Ishikawa (cell line): ENCODE data around the gene SLC9A9.

Experiments used
- CEBPB ChIP-seq: IDR thresholded peaks from 2 replicates; pipeline ENCODE4 v1.6.1; 2012
- CREB1 ChIP-seq: IDR thresholded peaks from 2 replicates; pipeline ENCODE4 v1.6.1; 2012; ENCODE audit warnings: low read depth
- EGR1 ChIP-seq: IDR thresholded peaks from 2 replicates; pipeline ENCODE4 v1.6.1; 2012
- EP300 ChIP-seq: IDR thresholded peaks from 2 replicates; pipeline ENCODE4 v1.6.1; 2012; ENCODE audit warnings: borderline replicate concordance
- FOXM1 ChIP-seq: IDR thresholded peaks from 2 replicates; pipeline ENCODE4 v1.6.1; 2012; ENCODE audit warnings: low read depth, borderline replicate concordance
- MAX ChIP-seq: IDR thresholded peaks from 2 replicates; pipeline ENCODE4 v1.6.1; 2012
- NFIC ChIP-seq: IDR thresholded peaks from 2 replicates; pipeline ENCODE4 v1.6.1; 2012
- RAD21 ChIP-seq: IDR thresholded peaks from 2 replicates; pipeline ENCODE4 v1.6.1; 2012; ENCODE audit warnings: low read depth
- REST ChIP-seq: IDR thresholded peaks from 2 replicates; pipeline ENCODE4 v1.6.1; 2012; ENCODE audit warnings: low read depth, mild to moderate bottlenecking
- TAF1 ChIP-seq: IDR thresholded peaks from 2 replicates; pipeline ENCODE4 v1.6.1; 2012; ENCODE audit warnings: low read depth, mild to moderate bottlenecking
- TCF12 ChIP-seq: IDR thresholded peaks from 2 replicates; pipeline ENCODE4 v1.6.1; 2012; ENCODE audit warnings: low read depth
- TEAD4 ChIP-seq: IDR thresholded peaks from 2 replicates; pipeline ENCODE4 v1.6.1; 2012
- USF1 ChIP-seq: IDR thresholded peaks from 2 replicates; pipeline ENCODE4 v1.6.1; 2012
- YY1 ChIP-seq: IDR thresholded peaks from 2 replicates; pipeline ENCODE4 v1.6.1; 2012; ENCODE audit warnings: low read depth
- ZBTB7A ChIP-seq: IDR thresholded peaks from 2 replicates; pipeline ENCODE4 v1.6.1; 2012; ENCODE audit warnings: low read depth

SLC9A9 gene

GRCh38 chr3:143283432-143284128, 564.7 kb downstream of the SLC9A9 start:
- no peak for TF ChIP-seq MAX
- TF ChIP-seq CEBPB, result no peak
- TF ChIP-seq TCF12, result no peak
- no peak for TF ChIP-seq CREB1
- TF ChIP-seq FOXM1, result no peak
- no peak for TF ChIP-seq USF1
- TF ChIP-seq TAF1, result no peak
- TF ChIP-seq TEAD4, result no peak
- TF ChIP-seq RAD21, result no peak
- no peak for TF ChIP-seq EP300
- no peak for TF ChIP-seq YY1
- no peak for TF ChIP-seq EGR1
- no peak for TF ChIP-seq REST
- TF ChIP-seq NFIC, result no peak
- no peak for TF ChIP-seq ZBTB7A

- TF ChIP-seq EGR1 (no peak), YY1 (no peak), RAD21 (no peak), MAX (no peak), EP300 (no peak), REST (no peak), TCF12 (no peak), TEAD4 (no peak), NFIC (no peak), FOXM1 (no peak), CEBPB (no peak)
Observed at GRCh38 chr3:143280984-143281383, 567.3 kb downstream of the SLC9A9 start.

GRCh38 chr3:143278721-143279120, 569.5 kb downstream of the SLC9A9 start:
- TF ChIP-seq EP300 (no peak), USF1 (no peak), TAF1 (no peak), YY1 (no peak), MAX (no peak), TEAD4 (no peak), CREB1 (no peak), REST (no peak), TCF12 (no peak), EGR1 (no peak), CEBPB (no peak), FOXM1 (no peak)

- TF ChIP-seq EP300 (no peak), YY1 (no peak), FOXM1 (no peak), ZBTB7A (no peak), TEAD4 (no peak), TCF12 (no peak), MAX (no peak), USF1 (no peak), CEBPB (no peak), TAF1 (no peak), EGR1 (no peak), RAD21 (no peak), REST (no peak), NFIC (no peak), CREB1 (no peak)
Observed at GRCh38 chr3:143277531-143277930, 570.7 kb downstream of the SLC9A9 start.
